B cell (primary cell): Measurements from ENCODE around the gene CES3. TPM values are rescaled to one million over a fixed set of nuclear protein-coding genes. Genes with fewer than 3 reads are reported as not detected.

Experiments
- ATAC-seq: fragments of 200-7000 bp; cut with Tn5 transposase; one replicate; pipeline ENCODE4 v1.10.0; 2021; ENCODE audit warnings: low read depth, mild to moderate bottlenecking, moderate number of reproducible peaks, moderate library complexity
- CTCF ChIA-PET: fragments of 350-600 bp; sonication (Branson Sonifier 250); formaldehyde crosslinking; loops from one replicate; lab custom pipeline; 2021; ENCODE audit warnings: antibody characterized with exemption, inconsistent platforms; lab: Charles Lee
- POLR2A ChIA-PET: fragments of 350-600 bp; sonication (Branson Sonifier 250); formaldehyde crosslinking; loops from one replicate; lab custom pipeline; 2021; ENCODE audit warnings: antibody characterized with exemption; lab: Charles Lee
- DNase-seq: peaks from one replicate; pipeline ENCODE4 v3.0.0; 2013
- H2AFZ ChIP-seq: 2 replicates; pipeline ENCODE4 v1.6.1; 2012; ENCODE audit warnings: mild to moderate bottlenecking, low read depth, low read length; ENCODE audit not compliant: insufficient read depth, poor library complexity, severe bottlenecking
- H3K27ac ChIP-seq, 2 donors: 1 replicate in 1 of 2; 2 replicates in 1 of 2; pipeline ENCODE4 v1.5.1; 2012 to 2013; ENCODE audit warnings: low read length in 2 of 2, mild to moderate bottlenecking in 2 of 2, moderate library complexity in 1 of 2
- H3K27me3 ChIP-seq, 4 experiments: fragments of 200-600 bp in 1 of 4; sonication (generic) in 1 of 4; replicated peaks in 1 of 4; 1 replicate in 2 of 4; 2 replicates in 2 of 4; pipeline versions ENCODE4 v1.6.1 to v1.7.0; 2013 to 2016; ENCODE audit warnings: low read length in 3 of 4, mild to moderate bottlenecking in 2 of 4, mixed read lengths in 1 of 4, moderate library complexity in 1 of 4; ENCODE audit not compliant: insufficient read depth in 4 of 4, control insufficient read depth in 3 of 4; ENCODE audit errors: control extremely low read depth in 1 of 4
- H3K36me3 ChIP-seq, 2 experiments: replicated peaks in 1 of 2; 1 replicate in 1 of 2; 2 replicates in 1 of 2; pipeline versions ENCODE4 v1.6.1 to v1.7.1; 2013; ENCODE audit warnings: low read length in 1 of 2; ENCODE audit not compliant: insufficient read depth in 2 of 2, control insufficient read depth in 1 of 2; ENCODE audit errors: control extremely low read depth in 1 of 2, extremely low read depth in 1 of 2
- H3K4me1 ChIP-seq, 2 donors: fragments of 200-600 bp in 1 of 2; sonication (generic) in 1 of 2; 1 replicate in 1 of 2; 2 replicates in 1 of 2; pipeline versions ENCODE4 v1.5.1 to v1.6.1; 2013 to 2017; ENCODE audit warnings: low read length in 2 of 2; ENCODE audit not compliant: control insufficient read depth in 2 of 2, insufficient read depth in 2 of 2
- H3K4me2 ChIP-seq: replicated peaks from 2 replicates; pipeline ENCODE3; 2012; ENCODE audit warnings: mild to moderate bottlenecking, low read depth, low read length; ENCODE audit not compliant: poor library complexity, severe bottlenecking
- H3K4me3 ChIP-seq, 5 experiments: fragments of 200-600 bp in 1 of 5; sonication (generic) in 1 of 5; 1 replicate in 3 of 5; 2 replicates in 2 of 5; pipeline versions ENCODE4 v1.5.1 to v1.7.0; 2011 to 2016; ENCODE audit warnings: low read length in 4 of 5, mild to moderate bottlenecking in 4 of 5, low read depth in 2 of 5, control low read depth in 1 of 5, moderate library complexity in 1 of 5; ENCODE audit not compliant: insufficient read depth in 1 of 5; ENCODE audit errors: control extremely low read depth in 1 of 5, extremely low read depth in 1 of 5
- H3K79me2 ChIP-seq: fragments of 200-600 bp; sonication (generic); one replicate; pipeline ENCODE4 v1.6.0; 2016; ENCODE audit warnings: low read length; ENCODE audit not compliant: control insufficient read depth, insufficient read depth
- H3K9ac ChIP-seq: fragments of 200-600 bp; sonication (generic); 2 replicates; pipeline ENCODE4 v1.6.1; 2017; ENCODE audit warnings: mild to moderate bottlenecking, low read length, moderate library complexity
- H3K9me3 ChIP-seq, 3 donors: one replicate each; pipeline versions ENCODE4 v1.6.1 to v1.7.1; 2013; ENCODE audit warnings: low read length in 2 of 3; ENCODE audit not compliant: control insufficient read depth in 2 of 3, insufficient read depth in 1 of 3; ENCODE audit errors: control extremely low read depth in 1 of 3
- H4K20me1 ChIP-seq: 2 replicates; pipeline ENCODE4 v1.6.0; 2012; ENCODE audit warnings: mild to moderate bottlenecking, low read length; ENCODE audit not compliant: insufficient read depth, control insufficient read depth, poor library complexity, severe bottlenecking
- H3K27ac Mint-ChIP-seq: one replicate; pipeline ENCODE4 v1.8.0; 2021; ENCODE audit warnings: mixed read lengths
- H3K27me3 Mint-ChIP-seq: one replicate; pipeline ENCODE4 v1.8.0; 2021; ENCODE audit warnings: mixed read lengths
- H3K4me1 Mint-ChIP-seq: one replicate; pipeline ENCODE4 v1.8.0; 2021; ENCODE audit warnings: mixed read lengths
- H3K4me3 Mint-ChIP-seq: one replicate; pipeline ENCODE4 v1.8.0; 2021; ENCODE audit warnings: mixed read lengths
- H3K9me3 Mint-ChIP-seq: one replicate; pipeline ENCODE4 v1.8.0; 2022; ENCODE audit warnings: mixed read lengths; ENCODE audit not compliant: insufficient read depth
- EZH2 ChIP-seq: IDR thresholded peaks from 2 replicates; pipeline ENCODE4 v1.6.1; 2012; ENCODE audit warnings: borderline replicate concordance, low read depth, mild to moderate bottlenecking, moderate library complexity, low read length; ENCODE audit not compliant: insufficient read depth, poor library complexity, severe bottlenecking
- WGBS: methylation state at CpG from one replicate; pipeline ENCODE4 v1.1.5; 2013; ENCODE audit warnings: missing lambda C conversion rate; ENCODE audit not compliant: insufficient coverage; 5-methylcytosine and 5-hydroxymethylcytosine counted together
- intact Hi-C: fragments of 100-400 bp; cut with micrococcal nuclease; formaldehyde crosslinking; loops from one replicate; pipeline ENCODE4 v1.10.0; 2022
- polyA plus RNA-seq: library from polyadenylated mRNA; depleted of rRNA; stranded (reverse); fragments of >200 nt; gene quantifications from 2 replicates; pipeline ENCODE4 v1.2.3, GENCODE V29; 2012
- total RNA-seq, 2 donors: library from RNA; stranded (reverse); fragments of 120-200 nt in 1 of 2; gene quantifications; 1 replicate in 1 of 2; 2 replicates in 1 of 2; pipeline versions ENCODE4 v1.2.3 to v1.2.4, GENCODE V29; 2013 to 2022
- TF ChIP-seq, protein P1 (sequence below): fragments of 200-600 bp; IDR thresholded peaks from one replicate; pipeline ENCODE4 v1.8.0; 2022; ENCODE audit warnings: antibody characterized with exemption, mild to moderate bottlenecking

The CES3 gene
- total and polyA plus RNA-seq, 2 donors (not counting 1 experiment from before 2014, with no cell fraction given), result 0.25 to 0.42 TPM

DNA sequence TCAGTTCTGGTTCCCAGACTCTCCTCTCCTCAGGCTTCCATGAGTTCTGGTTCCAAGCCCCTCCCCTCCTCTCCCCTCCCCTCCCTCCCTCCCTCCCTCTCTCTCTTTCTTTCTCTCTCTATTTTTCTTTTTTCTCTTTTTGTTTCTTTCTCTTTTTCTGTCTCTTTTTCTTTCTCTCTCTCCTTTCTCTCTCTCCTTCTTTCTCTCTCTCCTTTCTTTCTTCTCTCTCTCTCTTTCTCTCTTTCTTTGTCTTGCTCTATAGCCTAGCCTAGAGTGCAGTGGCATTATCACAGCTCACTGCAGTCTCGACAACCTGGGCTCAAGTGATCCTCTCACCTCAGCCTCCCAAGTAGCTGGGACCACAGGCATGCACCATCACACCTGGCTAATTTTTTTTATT, 796 bp upstream of the CES3 start:
- Mint-ChIP-seq H3K27ac (no peak overlapping the region), H3K9me3 (no peaks in the 10 kb centered on the region), H3K4me3 (no peak overlapping the region), H3K27me3 (peaks cover 18% of the 10 kb centered on the region), H3K4me1 (peaks cover 14% of the 10 kb centered on the region)
- TF ChIP-seq, protein P1, sequence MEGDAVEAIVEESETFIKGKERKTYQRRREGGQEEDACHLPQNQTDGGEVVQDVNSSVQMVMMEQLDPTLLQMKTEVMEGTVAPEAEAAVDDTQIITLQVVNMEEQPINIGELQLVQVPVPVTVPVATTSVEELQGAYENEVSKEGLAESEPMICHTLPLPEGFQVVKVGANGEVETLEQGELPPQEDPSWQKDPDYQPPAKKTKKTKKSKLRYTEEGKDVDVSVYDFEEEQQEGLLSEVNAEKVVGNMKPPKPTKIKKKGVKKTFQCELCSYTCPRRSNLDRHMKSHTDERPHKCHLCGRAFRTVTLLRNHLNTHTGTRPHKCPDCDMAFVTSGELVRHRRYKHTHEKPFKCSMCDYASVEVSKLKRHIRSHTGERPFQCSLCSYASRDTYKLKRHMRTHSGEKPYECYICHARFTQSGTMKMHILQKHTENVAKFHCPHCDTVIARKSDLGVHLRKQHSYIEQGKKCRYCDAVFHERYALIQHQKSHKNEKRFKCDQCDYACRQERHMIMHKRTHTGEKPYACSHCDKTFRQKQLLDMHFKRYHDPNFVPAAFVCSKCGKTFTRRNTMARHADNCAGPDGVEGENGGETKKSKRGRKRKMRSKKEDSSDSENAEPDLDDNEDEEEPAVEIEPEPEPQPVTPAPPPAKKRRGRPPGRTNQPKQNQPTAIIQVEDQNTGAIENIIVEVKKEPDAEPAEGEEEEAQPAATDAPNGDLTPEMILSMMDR, result no peak
- TF ChIP-seq EZH2, result no peak
- ATAC-seq (no peak), DNase-seq (no peak)
- Histone ChIP-seq H3K4me2 (no peak overlapping the region), H3K9ac (no peak overlapping the region), H3K79me2 (no peaks in the 10 kb centered on the region), H2AFZ (no peak overlapping the region), H3K4me3 (no peak overlapping the region), H3K4me1 (peaks cover 7 to 14% of the 10 kb centered on the region in 2 donors), H3K27me3 (no peaks in the 10 kb centered on the region), H4K20me1 (no peaks in the 10 kb centered on the region), H3K9me3 (peaks cover 0 to 3% (median 0%) of the 10 kb centered on the region in 3 donors), H3K27ac (no peak overlapping the region), H3K36me3 (no peaks in the 10 kb centered on the region)
- intact Hi-C loops, result no loop called here
- ChIA-PET CTCF (interaction anchor here (1.0 to 1.3 kb wide), 2 partner anchors 11 to 195 kb away, joined by 4 to 8 read pairs; no protein-coding TSS in a partner anchor), POLR2A (no interaction called here)
- WGBS, result 100% methylated on average over 1 of the region's 1 CpG

DNA sequence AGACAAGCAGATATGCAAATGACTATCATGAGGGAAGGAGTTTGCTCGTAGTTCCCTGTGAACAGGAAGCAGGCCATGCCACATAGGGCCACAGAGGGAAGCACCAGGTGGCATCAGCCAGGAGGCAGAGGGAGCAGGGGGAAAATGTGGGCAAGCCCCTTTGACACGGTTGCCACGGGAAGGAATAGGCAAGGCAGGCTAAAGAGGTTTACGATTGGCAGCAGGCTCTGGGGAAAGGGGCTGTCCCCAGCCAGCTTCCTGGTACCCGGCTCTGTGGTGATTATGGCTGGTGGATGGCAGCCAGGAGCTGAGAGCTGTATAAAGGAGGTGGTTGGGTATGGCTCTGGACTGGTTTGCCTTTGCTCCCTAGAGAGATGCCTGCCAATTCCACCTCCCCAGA, 848 bp downstream of the CES3 start:
- 2% methylated on average over 4 of the region's 5 CpGs for WGBS
- POLR2A ChIA-PET, result interaction anchor here (0.9 kb wide), 1 partner anchor 82 kb away, joined by 3 read pairs; the partner anchor contains the start of gene PDP2
- H3K27ac ChIP-seq, result peak overlapping the region; percentile 20 to 23

More for the DNA sequence above, 848 bp downstream of the CES3 start:
- no peaks in the 10 kb centered on the region for H3K27me3 ChIP-seq
- DNase-seq (peak; percentile 41), ATAC-seq (no peak)
- H3K4me2 ChIP-seq, result peak overlapping the region; percentile 66
- intact Hi-C loops, result no loop called here
- H3K4me3 ChIP-seq, result no peak overlapping the region
- peaks cover 14% of the 10 kb centered on the region for H3K4me1 Mint-ChIP-seq
- no peaks in the 10 kb centered on the region for H3K79me2 ChIP-seq
- peak overlapping the region; percentile 53 for H3K4me3 Mint-ChIP-seq
- H3K9me3 ChIP-seq, result peaks cover 0 to 3% (median 0%) of the 10 kb centered on the region in 3 donors
- CTCF ChIA-PET, result interaction anchor here (0.9 to 1.9 kb wide), 3 partner anchors 10 to 223 kb away, joined by 4 to 8 read pairs (median 5); no protein-coding TSS in a partner anchor
- H3K27ac Mint-ChIP-seq, result no peak overlapping the region
- H3K27me3 Mint-ChIP-seq, result peaks cover 12% of the 10 kb centered on the region
- no peaks in the 10 kb centered on the region for H4K20me1 ChIP-seq
- H3K4me1 ChIP-seq, result peaks cover 7 to 14% of the 10 kb centered on the region in 2 donors
- H2AFZ ChIP-seq, result peak overlapping the region; percentile 88
- no peak for TF ChIP-seq EZH2
- TF ChIP-seq, protein P1, result no peak
- no peaks in the 10 kb centered on the region for H3K36me3 ChIP-seq
- no peak overlapping the region for H3K9ac ChIP-seq
- no peaks in the 10 kb centered on the region for H3K9me3 Mint-ChIP-seq
